ENCODE data around the gene PPP1R12C. TPM values are rescaled to one million over a fixed set of nuclear protein-coding genes. Genes with fewer than 3 reads are reported as not detected.
"Not testable (repeated sequence)": the region's sequence is repeated elsewhere in the genome, so short reads cannot be mapped to it uniquely, and the experiment has no call there.

The PPP1R12C gene
- total RNA-seq, 1 donor from 2014 or later, result 153 TPM

DNA sequence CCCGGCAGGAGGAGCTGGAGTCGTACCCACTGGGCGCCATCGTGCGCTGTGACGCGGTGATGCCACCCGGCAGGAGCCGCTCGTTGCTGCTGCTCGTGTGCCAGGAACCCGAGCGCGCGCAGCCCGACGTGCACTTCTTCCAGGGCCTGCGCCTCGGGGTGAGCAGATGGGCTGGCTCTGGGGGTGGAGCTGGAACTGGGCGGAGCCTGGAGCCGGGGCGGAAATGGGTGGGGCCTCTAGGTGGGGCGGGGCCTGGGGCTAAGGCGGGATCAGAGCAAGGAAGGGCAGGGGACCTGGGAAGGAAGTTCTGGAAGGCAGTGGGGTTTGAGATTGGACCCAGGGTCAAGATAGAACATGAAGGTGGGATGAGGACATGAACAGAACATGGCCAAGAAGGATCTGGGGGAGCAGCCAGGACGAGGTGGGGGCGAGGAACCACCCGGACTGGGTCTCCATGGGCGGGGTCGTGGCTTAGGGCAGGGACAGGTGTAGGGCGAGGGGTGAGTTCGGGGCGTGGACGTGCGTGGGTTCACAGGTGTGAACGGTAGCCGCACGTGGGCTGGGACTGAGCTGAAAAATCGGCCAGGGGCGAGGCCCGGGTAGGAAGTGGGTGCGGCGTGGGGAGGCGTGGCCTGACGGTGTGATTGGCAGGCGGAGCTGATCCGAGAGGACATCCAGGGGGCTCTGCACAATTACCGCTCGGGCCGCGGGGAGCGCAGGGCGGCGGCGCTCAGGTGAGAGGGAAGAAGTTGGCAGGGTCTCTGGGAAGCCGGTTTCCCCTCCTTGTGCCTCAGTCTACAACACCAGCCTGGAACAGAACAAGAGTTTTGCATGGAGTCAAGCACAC, 37.1 kb downstream of the PPP1R12C start:
- intact Hi-C loops (cut with micrococcal nuclease), result loop anchor here (1.0 to 5.0 kb wide), 10 partner anchors 17 to 1212 kb away; partner anchors contain the start of genes COX6B2, KMT5C, PPP6R1 and RDH13

GRCh38 chr19:55079400-55080038, 37.9 kb downstream of the PPP1R12C start:
- intact Hi-C loops (cut with micrococcal nuclease), result loop anchor here (1.0 to 5.0 kb wide), 10 partner anchors 16 to 1211 kb away; partner anchors contain the start of genes COX6B2, KMT5C, PPP6R1 and RDH13

- intact Hi-C loops (cut with micrococcal nuclease), result no loop called here
Observed at GRCh38 chr19:55078996-55079395, 38.4 kb downstream of the PPP1R12C start.

DNA sequence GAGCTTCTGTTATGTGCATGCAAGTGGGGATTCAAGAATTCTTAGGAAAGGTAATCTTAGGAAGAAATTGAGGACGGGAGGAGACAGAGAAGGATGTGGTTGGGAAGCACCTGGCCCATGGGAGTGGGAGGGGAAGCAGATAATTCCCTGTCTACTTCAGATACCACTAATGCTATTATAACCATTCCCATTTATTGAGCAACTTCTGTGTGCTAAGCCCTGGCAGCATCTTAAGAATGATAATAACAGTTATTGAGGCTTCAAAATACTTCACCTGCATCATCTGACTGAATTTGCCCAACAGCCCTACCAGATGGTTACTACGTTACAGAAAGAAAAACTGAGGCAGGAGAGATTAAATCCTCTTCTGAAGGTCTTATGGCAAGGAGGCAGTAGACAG, 40.3 kb downstream of the PPP1R12C start:
- intact Hi-C loops (cut with micrococcal nuclease), result no loop called here

- intact Hi-C loops (cut with micrococcal nuclease), result no loop called here
Observed at GRCh38 chr19:55076321-55076720, 41.1 kb downstream of the PPP1R12C start.

DNA sequence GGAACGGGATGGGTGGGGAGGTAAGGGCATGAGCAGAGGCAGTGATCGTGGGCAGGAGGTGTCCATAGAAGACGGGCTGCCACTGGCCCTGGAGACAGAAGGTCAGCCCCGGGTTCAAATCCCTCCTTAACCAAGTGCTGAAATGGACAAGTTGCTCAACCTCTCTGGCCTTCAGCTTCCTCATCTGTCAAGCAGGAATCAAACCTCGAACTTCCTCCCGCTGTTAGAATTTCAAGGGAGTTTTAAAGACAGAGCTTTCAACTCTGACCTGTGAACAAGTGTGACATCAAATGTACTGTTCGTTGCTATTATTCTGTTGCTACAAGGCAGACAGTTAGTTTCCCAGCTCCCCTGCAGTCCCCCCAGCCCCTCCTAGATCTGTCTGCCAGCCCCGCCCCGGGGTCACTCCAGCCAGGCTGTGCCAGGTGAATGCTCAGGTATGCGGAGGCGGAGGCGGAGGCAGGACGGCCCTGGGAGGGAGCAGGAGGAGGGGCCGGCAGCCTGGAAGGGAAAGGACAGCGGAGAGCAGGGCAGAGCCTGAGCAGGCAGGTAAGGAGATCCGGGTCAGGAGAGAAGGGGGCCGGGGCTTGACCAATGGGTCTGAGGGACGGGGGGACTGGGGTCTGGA, 42.0 kb downstream of the PPP1R12C start, which contains the start of gene EPS8L1:
TSS of gene EPS8L1 (plus strand) at position 499 of the 628 bp plus-strand sequence. CDS start 576 bp downstream, outside the sequence.
- intact Hi-C loops (cut with micrococcal nuclease), result no loop called here

- intact Hi-C loops (cut with micrococcal nuclease), result no loop called here
Observed at GRCh38 chr19:55071913-55072312, 45.5 kb downstream of the PPP1R12C start.

- intact Hi-C loops (cut with micrococcal nuclease), result no loop called here
Observed at GRCh38 chr19:55071129-55071502, 46.3 kb downstream of the PPP1R12C start.

- intact Hi-C loops (cut with micrococcal nuclease), result no loop called here
Observed at GRCh38 chr19:55070466-55071128, 46.8 kb downstream of the PPP1R12C start.

DNA sequence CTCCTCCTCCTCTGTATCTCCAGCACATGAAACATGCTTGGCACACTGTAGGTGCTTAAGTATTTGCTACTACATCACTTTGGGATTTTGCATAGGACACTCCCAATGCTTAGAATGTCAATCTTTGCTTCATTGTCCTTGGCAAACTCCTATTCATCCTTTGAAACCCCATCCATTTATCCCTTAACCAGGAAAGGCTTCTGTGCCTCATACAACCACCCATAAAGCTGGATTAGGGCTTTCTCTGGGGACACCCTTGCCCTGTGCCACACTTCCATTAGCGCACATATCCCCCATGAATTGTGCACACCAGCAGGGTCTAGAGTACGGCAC, 47.6 kb downstream of the PPP1R12C start:
- intact Hi-C loops (cut with micrococcal nuclease), result no loop called here

DNA sequence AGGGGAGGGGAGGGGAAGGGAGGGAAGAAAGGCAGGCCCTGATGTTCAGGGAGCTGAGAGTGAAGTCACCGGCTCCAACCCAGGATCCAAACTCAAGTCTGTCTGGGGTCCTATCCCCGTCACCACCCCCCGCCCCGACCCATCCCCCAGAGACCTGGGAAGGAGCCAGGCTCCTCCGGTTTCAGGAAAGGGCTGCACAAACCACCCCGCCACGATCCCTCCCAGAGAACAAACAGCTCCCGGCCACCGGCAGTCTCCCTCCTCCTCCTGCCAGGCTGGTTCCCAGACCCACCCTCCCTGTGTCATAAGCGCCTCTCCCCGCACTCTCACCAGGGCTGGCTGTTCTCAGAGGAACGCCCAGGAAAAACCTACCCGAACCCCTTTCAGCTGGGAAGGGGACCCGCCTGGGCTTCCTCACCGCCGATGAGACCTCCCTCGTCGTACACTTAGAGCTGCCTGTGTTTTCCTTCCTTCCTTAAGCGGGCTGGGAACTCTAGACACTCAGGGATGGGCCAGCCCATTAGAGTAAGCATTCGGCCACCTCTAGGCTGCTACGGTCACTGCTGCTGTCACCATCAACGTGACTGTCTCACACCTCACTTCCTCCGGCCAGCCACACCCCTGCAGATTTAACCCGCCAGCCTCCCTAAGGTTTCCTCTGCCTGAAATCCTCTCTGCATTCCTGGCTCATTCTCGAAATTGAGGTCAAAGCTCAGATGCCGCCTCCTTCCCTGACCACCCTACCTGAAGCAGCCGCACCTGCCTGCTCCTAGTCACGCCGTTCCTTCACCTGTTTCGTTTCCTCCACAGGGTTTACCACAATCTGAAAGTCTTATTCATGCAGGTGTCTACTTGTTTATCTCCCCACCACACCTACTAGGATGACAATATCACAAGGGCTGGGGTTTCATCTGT, 48.2 kb downstream of the PPP1R12C start:
- intact Hi-C loops (cut with micrococcal nuclease), result no loop called here

DNA sequence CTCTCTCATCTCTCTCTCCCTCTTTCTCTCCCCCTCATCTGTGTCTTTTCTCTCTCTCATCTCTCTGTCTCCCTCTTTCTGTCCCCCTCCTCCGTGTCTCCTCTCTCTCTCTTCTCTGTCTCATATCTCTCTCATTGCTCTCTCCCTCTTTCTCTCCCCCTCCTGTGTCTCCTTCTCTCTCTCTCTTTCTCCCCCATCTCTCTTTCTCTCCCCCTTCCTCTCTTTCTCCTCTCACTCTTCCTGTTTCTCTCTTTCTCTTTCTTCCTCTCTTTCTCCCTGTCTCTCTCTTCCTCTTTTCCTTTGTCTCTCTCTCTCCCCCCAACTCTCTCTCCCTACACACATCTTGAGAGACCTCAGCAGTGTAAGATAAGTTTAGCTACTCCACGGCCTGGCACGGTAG, 49.6 kb downstream of the PPP1R12C start:
- intact Hi-C loops (cut with micrococcal nuclease), result no loop called here

GRCh38 chr19:55066107-55066709, 51.2 kb downstream of the PPP1R12C start:
- intact Hi-C loops (cut with micrococcal nuclease), result no loop called here

DNA sequence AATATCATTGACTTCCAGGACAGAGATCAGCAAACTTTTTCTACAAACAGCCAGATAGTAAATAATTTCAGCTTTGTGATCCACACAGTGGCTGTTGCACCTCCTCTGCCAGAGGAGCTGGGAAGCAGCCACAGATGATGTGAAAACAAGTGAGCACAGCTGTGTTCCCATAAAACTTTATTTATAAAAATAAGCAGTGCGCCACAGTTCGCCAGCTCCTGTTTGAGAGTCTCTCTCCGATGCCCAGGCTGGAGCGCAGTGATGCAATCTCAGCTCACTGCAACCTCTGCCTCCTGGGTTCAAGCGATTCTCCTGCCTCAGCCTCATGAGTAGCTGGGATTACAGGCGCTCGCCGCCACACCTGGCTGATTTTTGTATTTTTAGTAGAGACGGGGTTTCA, 51.9 kb downstream of the PPP1R12C start:
- intact Hi-C loops (cut with micrococcal nuclease), result not testable (repeated sequence)

- intact Hi-C loops (cut with micrococcal nuclease), result loop anchor here (1.0 to 2.0 kb wide), 7 partner anchors 17 to 614 kb away; partner anchors contain the start of genes LENG8 and PPP1R12C
Observed at GRCh38 chr19:55063492-55063843, 54.0 kb downstream of the PPP1R12C start.

- intact Hi-C loops (cut with micrococcal nuclease), result loop anchor here (1.0 to 2.0 kb wide), 7 partner anchors 17 to 614 kb away; partner anchors contain the start of genes LENG8 and PPP1R12C
Observed at GRCh38 chr19:55062735-55063491, 54.5 kb downstream of the PPP1R12C start, which contains the start of gene RDH13. Gene RDH13, minus strand, starts transcription at chr19:55063148. Its CDS starts 116 bp downstream, at chr19:55063032.

DNA sequence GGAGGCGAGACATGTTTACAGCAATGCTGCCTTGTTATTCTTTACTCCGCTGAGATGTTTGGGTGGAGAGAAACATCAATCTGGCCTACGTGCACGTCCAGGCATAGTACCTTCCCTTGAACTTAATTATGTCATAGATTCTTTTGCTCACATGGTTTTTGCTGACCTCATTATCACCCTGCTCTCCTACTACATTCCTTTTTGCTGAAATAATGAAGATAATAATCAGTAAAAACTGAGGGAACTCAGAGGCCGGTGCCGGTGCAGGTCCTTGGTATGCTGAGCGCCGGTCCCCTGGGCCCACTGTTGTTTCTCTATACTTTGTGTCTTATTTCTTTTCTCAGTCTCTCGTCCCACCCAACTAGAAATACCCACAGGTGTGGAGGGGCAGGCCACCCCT, 57.1 kb downstream of the PPP1R12C start:
- intact Hi-C loops (cut with micrococcal nuclease), result not testable (repeated sequence)

DNA sequence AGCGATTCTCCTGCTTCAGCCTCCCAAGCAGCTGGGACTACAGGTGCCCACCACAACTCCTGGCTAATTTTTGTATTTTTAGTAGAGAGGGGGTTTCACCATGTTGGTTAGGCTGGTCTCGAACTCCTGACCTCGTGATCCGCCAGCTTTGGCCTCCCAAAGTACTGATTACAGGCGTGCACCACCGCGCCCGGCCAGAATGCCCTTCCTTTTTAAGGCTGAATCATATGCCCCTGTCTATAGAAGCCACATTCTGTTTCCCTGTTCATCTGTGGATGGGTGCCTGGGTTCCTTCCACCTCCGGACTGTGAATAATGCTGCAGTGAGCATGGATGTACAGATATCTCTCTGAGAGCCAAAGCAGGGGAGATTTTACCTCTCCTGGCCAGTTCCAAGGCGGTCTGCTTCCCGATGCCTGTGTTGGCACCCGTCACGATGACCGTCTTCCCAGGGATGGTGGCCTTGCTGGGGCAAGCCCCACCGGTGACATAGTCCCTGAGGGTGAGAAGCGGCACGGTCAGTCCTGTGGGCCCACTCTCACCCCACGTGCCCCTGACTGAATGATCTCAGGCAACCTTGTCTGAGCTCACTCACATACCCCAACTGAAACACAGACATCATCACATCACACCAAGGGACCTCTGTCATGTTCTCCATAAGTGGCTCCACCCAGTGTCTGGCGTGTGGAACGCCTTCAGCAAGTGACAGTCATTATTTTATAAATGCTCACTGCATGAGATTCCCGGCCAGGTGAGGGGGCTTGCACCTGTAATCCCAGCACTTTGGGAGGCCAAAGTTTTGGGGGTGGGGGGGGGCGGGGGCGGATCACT, 58.4 kb downstream of the PPP1R12C start:
- intact Hi-C loops (cut with micrococcal nuclease), result loop anchor here (1.0 kb wide), 1 partner anchor 176 kb away; no protein-coding TSS in a partner anchor

All from T-helper 1 cell treated with Interleukin-12 subunit alpha and Interleukin-12 subunit beta and Interleukin-4 antibody, amounts not matched to agents 30 ng/mL and 1 ng/mL, for 36 hours (primary cell).